HG03457 (cell line): Measurements from ENCODE around the gene TSEN2.

Source experiments
- ATAC-seq: cut with Tn5 transposase; IDR thresholded peaks from one replicate; pipeline ENCODE4 v1.9.1; 2021; ENCODE audit warnings: moderate number of reproducible peaks; ENCODE audit not compliant: unreplicated experiment

Gene TSEN2

DNA sequence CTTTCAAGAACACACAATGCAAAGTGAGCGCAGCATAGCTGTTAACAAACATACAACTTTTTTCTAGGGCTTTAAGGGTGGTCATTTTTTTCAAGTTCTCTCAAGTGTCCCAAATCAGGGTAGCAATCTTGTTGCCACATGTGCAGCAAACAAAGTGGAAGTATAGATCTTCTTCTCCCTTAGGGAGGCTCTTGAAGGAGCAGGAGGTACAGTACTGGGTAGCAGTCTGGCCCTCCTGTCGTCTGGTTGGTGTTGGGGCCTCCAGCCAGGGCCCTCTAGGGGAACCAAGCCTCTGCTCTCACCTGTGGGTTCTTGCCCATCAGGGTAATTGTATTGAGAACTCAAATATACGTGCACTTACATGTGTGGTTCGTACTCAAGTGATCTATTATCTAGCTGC is 98.5 kb downstream of the TSEN2 start:
- no peak for ATAC-seq
